Choroid plexus epithelial cell (primary cell): ENCODE results near the gene SH3GL3.
A peak's percentile ranks its signal among the peaks of the same experiment; 100 is the strongest.

Source experiments
- DNase-seq: peaks from one replicate; pipeline ENCODE4 v3.0.0-alpha.2; 2010; ENCODE audit warnings: low read depth
- H3K4me3 ChIP-seq: 2 replicates; pipeline ENCODE4 v1.5.1; 2011; ENCODE audit warnings: low read depth, mild to moderate bottlenecking, control low read depth, low read length, moderate library complexity
- CTCF ChIP-seq: conservative IDR thresholded peaks from 2 replicates; pipeline ENCODE4 v1.5.1; 2011; ENCODE audit warnings: low read depth, mild to moderate bottlenecking, control low read depth, inconsistent platforms, low read length, moderate library complexity

SH3GL3 gene

GRCh38 chr15:83651541-83651940 lies 204.4 kb downstream of the SH3GL3 start:
- H3K4me3 ChIP-seq, result no peak overlapping the region
- no peak for TF ChIP-seq CTCF
- DNase-seq, result no peak

GRCh38 chr15:83652626-83653204 lies 205.6 kb downstream of the SH3GL3 start:
- no peak for DNase-seq
- no peak overlapping the region for H3K4me3 ChIP-seq
- TF ChIP-seq CTCF, result no peak

DNA sequence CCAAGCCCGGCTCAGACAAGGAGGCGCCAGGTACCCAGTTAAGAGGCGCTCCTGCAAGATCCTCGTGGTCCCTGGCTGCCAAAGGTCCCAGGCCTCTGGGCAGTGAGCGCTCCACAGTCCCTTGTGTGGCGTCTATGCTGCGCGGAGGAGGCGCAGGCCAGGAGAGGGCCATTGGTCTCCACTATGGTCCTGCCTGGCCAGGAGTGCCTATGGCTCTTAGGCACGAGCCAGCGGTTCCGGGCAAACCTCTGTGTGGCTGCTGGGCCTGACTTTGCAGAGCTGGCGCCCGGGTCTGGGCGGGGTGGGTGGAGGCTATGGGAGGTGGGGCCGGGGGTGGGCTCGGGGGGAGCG lies 206.1 kb downstream of the SH3GL3 start:
- no peak for DNase-seq
- TF ChIP-seq CTCF, result no peak
- H3K4me3 ChIP-seq, result no peak overlapping the region

DNA sequence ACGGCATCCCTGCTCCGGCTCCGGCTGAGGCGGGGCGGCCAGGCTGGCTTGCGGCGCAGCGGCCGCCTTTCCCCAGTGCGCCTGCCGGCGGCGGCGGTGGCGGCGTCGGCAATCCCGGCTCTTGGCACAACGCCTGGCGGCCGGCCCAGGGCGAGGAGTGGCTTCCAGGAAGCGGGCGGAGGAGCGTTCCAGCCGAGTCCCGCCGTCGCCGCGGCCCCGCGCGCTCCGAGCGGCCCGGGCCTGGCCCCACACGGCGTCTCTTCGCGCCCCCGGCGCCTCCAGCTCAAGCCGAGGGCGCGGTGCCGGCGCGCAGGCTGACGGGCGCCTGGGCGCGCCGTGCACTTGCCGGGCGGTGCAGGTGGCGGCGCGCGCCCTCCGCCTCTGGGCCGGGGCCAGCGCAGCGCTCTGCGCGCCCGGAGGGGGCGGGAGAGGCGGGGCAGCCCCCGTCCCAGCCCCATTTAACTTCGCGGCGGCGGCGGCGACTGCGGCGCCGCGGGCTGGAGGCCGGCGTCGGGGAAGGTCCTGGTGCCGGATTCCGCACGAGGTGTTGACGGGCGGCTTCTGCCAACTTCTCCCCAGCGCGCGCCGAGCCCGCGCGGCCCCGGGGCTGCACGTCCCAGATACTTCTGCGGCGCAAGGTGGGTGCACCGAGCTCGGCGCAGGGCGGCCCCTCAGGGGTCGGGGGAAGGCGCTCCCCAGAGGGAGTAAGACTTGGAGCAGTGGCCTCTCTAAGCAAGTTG lies 206.7 kb downstream of the SH3GL3 start, which contains the start of gene ADAMTSL3:
Gene ADAMTSL3, plus strand, starts transcription at position 485 of the 740 bp plus-strand sequence. CDS start 1,639 bp downstream, outside the sequence.
- no peak for TF ChIP-seq CTCF
- DNase-seq, result peak; percentile 41
- peak within 1 kb of the TSS; percentile 50 for H3K4me3 ChIP-seq

DNA sequence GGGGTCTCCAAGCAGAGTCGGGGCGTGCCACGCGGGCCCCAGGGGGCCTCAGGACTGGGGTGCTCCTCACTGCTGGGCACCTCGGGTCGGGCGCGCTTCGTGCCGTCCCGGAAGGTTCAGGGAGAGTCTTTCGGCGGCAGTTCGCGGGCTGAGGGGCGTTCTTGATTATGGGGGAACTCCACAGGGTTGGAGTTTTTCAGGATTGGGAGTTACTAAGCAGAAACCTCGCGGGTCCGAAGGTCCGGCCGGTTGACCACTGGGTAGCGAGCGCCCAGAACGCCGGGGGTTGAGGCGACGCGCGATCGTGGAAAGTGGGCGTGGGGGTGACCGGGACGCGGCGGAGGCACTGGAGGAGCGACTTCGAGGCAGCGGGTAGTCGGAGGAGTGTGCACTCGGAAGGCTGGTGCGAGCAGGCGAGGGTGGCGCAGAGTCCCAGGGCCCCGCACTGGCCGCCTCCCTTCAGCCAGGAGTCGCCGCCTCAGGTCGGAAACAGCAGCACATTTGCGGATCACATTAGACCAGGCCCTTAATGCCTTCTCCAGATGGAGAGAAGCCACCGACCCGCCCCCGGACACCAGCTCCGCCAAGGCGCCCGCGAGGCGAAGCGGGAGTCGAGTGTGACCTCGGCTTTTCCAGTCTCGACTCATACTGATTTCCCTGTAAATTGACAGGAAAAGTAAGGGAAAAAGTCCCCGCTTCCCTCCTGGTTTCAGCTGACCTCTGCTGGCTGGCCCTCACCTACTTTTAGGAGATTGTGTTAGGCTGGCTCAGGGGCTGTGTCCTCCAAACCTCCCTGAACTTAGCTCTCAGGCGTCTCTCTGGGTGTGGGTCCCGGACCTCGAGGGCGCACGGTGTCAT lies 207.5 kb downstream of the SH3GL3 start:
- TF ChIP-seq CTCF, result peak; percentile 4
- no peak for DNase-seq
- H3K4me3 ChIP-seq, result peak overlapping the region; percentile 50

GRCh38 chr15:83655237-83655616 lies 208.1 kb downstream of the SH3GL3 start:
- no peak for TF ChIP-seq CTCF
- peak overlapping the region; percentile 50 for H3K4me3 ChIP-seq
- DNase-seq, result no peak
